ENCODE results near the gene CELSR1. TPM values are rescaled to one million over a fixed set of nuclear protein-coding genes. Genes with fewer than 3 reads are reported as not detected.
A peak's percentile ranks its signal among the peaks of the same experiment; 100 is the strongest.

CELSR1 gene, protein sequence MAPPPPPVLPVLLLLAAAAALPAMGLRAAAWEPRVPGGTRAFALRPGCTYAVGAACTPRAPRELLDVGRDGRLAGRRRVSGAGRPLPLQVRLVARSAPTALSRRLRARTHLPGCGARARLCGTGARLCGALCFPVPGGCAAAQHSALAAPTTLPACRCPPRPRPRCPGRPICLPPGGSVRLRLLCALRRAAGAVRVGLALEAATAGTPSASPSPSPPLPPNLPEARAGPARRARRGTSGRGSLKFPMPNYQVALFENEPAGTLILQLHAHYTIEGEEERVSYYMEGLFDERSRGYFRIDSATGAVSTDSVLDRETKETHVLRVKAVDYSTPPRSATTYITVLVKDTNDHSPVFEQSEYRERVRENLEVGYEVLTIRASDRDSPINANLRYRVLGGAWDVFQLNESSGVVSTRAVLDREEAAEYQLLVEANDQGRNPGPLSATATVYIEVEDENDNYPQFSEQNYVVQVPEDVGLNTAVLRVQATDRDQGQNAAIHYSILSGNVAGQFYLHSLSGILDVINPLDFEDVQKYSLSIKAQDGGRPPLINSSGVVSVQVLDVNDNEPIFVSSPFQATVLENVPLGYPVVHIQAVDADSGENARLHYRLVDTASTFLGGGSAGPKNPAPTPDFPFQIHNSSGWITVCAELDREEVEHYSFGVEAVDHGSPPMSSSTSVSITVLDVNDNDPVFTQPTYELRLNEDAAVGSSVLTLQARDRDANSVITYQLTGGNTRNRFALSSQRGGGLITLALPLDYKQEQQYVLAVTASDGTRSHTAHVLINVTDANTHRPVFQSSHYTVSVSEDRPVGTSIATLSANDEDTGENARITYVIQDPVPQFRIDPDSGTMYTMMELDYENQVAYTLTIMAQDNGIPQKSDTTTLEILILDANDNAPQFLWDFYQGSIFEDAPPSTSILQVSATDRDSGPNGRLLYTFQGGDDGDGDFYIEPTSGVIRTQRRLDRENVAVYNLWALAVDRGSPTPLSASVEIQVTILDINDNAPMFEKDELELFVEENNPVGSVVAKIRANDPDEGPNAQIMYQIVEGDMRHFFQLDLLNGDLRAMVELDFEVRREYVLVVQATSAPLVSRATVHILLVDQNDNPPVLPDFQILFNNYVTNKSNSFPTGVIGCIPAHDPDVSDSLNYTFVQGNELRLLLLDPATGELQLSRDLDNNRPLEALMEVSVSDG (N-terminal part only)
- total RNA-seq (2021; ENCODE audit: unreplicated experiment) (30.7 TPM), Bru-seq, nascent RNA (percentile 51 among the genes with signal in this experiment), BruChase-seq, experiment 1, labeled RNA remaining after a 2-hour chase (percentile 51 among the genes with signal in this experiment), BruChase-seq, experiment 2, labeled RNA remaining after a 6-hour chase (percentile 57 among the genes with signal in this experiment)
- 34.8 TPM for polyA plus RNA-seq (2012; ENCODE audit: insufficient read length)
- long read RNA-seq, transcript CELSR1-205 (2 exons, 767 nt), result major isoform, 19 of 53 reads
- long read RNA-seq, partial matches to known transcripts, result 26 of 53 reads
- long read RNA-seq, other reads (novel, unspliced or antisense), result 8 of 53 reads

- ChIA-PET CTCF (interaction anchor here (0.8 kb wide), 1 partner anchor 170 kb away, joined by 3 read pairs; no protein-coding TSS in a partner anchor), POLR2A (no interaction called here)
- Histone ChIP-seq H3K4me1 (ENCODE audit: control insufficient read depth, insufficient read depth, low read length) (peaks cover 15% of the 10 kb centered on the region), H3K27ac (ENCODE audit: low read length) (peak within 1 kb of the TSS; percentile 59), H3K36me3 (ENCODE audit: control insufficient read depth, insufficient read depth, low read length) (no peaks in the 10 kb centered on the region), H3K4me3 (ENCODE audit: low read depth in 2 of 2, low read length in 2 of 2) (peak within 1 kb of the TSS; percentile 54 to 67), H3K9me3 (ENCODE audit: control insufficient read depth, insufficient read depth, low read depth, low read length) (no peaks in the 10 kb centered on the region), H3K27me3 (ENCODE audit: control insufficient read depth, insufficient read depth, low read length) (no peaks in the 10 kb centered on the region)
- in situ Hi-C loops (cut with HindIII; ENCODE audit: low pct_unique_long_range_greater_than_20kb, low sequenced_read_pairs), result no loop called here
- TF ChIP-seq TCF7L2 (IDR thresholded peaks at IDR 0.05; ENCODE audit: low read depth, low read length) (no peak), SIN3A (IDR thresholded peaks at IDR 0.05; ENCODE audit: borderline replicate concordance, insufficient read depth, low read depth, low read length) (no peak; the same call in 1 of the 2 replicates)
- TF ChIP-seq, protein P1, sequence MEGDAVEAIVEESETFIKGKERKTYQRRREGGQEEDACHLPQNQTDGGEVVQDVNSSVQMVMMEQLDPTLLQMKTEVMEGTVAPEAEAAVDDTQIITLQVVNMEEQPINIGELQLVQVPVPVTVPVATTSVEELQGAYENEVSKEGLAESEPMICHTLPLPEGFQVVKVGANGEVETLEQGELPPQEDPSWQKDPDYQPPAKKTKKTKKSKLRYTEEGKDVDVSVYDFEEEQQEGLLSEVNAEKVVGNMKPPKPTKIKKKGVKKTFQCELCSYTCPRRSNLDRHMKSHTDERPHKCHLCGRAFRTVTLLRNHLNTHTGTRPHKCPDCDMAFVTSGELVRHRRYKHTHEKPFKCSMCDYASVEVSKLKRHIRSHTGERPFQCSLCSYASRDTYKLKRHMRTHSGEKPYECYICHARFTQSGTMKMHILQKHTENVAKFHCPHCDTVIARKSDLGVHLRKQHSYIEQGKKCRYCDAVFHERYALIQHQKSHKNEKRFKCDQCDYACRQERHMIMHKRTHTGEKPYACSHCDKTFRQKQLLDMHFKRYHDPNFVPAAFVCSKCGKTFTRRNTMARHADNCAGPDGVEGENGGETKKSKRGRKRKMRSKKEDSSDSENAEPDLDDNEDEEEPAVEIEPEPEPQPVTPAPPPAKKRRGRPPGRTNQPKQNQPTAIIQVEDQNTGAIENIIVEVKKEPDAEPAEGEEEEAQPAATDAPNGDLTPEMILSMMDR (IDR thresholded peaks at IDR 0.05), result no peak
- peak; percentile 81 for ATAC-seq
- BruUV-seq (replicated peaks), result no TSS peak
- intact Hi-C loops (cut with micrococcal nuclease; ENCODE audit: unreplicated experiment), result no loop called here
- DNase-seq (ENCODE audit: low read depth, low spot score), result no peak
These were observed at the start of gene CELSR1 for GRCh38 chr22:46537225-46537945. CELSR1 (minus strand) TSS chr22:46537620; CDS start chr22:46537170, 450 bp downstream.

- Histone ChIP-seq H3K9me3 (ENCODE audit: control insufficient read depth, insufficient read depth, low read depth, low read length) (no peaks in the 10 kb centered on the region), H3K4me3 (ENCODE audit: low read depth in 2 of 2, low read length in 2 of 2) (no peak overlapping the region), H3K27ac (ENCODE audit: low read length) (no peak overlapping the region), H3K36me3 (ENCODE audit: control insufficient read depth, insufficient read depth, low read length) (no peaks in the 10 kb centered on the region), H3K27me3 (ENCODE audit: control insufficient read depth, insufficient read depth, low read length) (no peaks in the 10 kb centered on the region), H3K4me1 (ENCODE audit: control insufficient read depth, insufficient read depth, low read length) (peaks cover 4% of the 10 kb centered on the region)
- BruUV-seq (replicated peaks), result no TSS peak
- in situ Hi-C loops (cut with HindIII; ENCODE audit: low pct_unique_long_range_greater_than_20kb, low sequenced_read_pairs), result no loop called here
- ChIA-PET POLR2A (no interaction called here), CTCF (no interaction called here)
- intact Hi-C loops (cut with micrococcal nuclease; ENCODE audit: unreplicated experiment), result no loop called here
- TF ChIP-seq POLR2AphosphoS5 (IDR thresholded peaks at IDR 0.05; ENCODE audit: low read depth, low read length), result no peak
- no peak for TF ChIP-seq TCF7L2 (IDR thresholded peaks at IDR 0.05; ENCODE audit: low read depth, low read length)
- TF ChIP-seq, protein P1 (IDR thresholded peaks at IDR 0.05), result no peak
- TF ChIP-seq, protein P2, sequence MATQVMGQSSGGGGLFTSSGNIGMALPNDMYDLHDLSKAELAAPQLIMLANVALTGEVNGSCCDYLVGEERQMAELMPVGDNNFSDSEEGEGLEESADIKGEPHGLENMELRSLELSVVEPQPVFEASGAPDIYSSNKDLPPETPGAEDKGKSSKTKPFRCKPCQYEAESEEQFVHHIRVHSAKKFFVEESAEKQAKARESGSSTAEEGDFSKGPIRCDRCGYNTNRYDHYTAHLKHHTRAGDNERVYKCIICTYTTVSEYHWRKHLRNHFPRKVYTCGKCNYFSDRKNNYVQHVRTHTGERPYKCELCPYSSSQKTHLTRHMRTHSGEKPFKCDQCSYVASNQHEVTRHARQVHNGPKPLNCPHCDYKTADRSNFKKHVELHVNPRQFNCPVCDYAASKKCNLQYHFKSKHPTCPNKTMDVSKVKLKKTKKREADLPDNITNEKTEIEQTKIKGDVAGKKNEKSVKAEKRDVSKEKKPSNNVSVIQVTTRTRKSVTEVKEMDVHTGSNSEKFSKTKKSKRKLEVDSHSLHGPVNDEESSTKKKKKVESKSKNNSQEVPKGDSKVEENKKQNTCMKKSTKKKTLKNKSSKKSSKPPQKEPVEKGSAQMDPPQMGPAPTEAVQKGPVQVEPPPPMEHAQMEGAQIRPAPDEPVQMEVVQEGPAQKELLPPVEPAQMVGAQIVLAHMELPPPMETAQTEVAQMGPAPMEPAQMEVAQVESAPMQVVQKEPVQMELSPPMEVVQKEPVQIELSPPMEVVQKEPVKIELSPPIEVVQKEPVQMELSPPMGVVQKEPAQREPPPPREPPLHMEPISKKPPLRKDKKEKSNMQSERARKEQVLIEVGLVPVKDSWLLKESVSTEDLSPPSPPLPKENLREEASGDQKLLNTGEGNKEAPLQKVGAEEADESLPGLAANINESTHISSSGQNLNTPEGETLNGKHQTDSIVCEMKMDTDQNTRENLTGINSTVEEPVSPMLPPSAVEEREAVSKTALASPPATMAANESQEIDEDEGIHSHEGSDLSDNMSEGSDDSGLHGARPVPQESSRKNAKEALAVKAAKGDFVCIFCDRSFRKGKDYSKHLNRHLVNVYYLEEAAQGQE (IDR thresholded peaks at IDR 0.05; ENCODE audit: insufficient read depth in 1 of 2, low read depth in 2 of 2, low read length in 1 of 2), result no peak
- TF ChIP-seq SIN3A (IDR thresholded peaks at IDR 0.05; ENCODE audit: borderline replicate concordance, insufficient read depth, low read depth, low read length), result no peak
- DNase-seq (ENCODE audit: low read depth, low spot score) (no peak), ATAC-seq (no peak)
These were observed 49.6 kb upstream of the CELSR1 start for GRCh38 chr22:46587061-46587460.
